GM21529 (cell line): ENCODE data around the gene BCL3.
"Not testable (repeated sequence)": the region's sequence is repeated elsewhere in the genome, so short reads cannot be mapped to it uniquely, and the experiment has no call there.

Experiments
- ATAC-seq: cut with Tn5 transposase; IDR thresholded peaks from one replicate; pipeline ENCODE4 v1.9.1; 2021; ENCODE audit not compliant: unreplicated experiment

The BCL3 gene

DNA sequence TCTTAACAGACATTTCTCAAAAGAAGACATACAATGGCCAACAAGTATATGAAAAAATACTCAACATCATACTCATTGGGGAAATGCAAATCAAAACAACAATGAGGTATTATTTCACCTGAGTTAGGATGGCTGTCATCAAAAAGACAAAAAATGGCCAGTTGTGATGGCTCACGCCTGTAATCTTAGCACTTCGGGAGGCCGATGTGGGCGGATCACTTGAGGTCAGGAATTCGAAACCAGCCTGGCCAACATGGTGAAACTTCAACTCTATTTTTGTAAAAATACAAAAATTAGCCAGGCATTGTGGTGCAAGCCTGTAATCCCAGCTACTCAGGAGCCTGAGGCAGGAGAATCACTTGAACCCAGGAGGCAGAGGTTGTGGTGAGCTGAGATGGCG is 27.6 kb upstream of the BCL3 start:
- ATAC-seq = no peak

GRCh38 chr19:44721369-44721768 is 27.1 kb upstream of the BCL3 start:
- ATAC-seq = not testable (repeated sequence)

DNA sequence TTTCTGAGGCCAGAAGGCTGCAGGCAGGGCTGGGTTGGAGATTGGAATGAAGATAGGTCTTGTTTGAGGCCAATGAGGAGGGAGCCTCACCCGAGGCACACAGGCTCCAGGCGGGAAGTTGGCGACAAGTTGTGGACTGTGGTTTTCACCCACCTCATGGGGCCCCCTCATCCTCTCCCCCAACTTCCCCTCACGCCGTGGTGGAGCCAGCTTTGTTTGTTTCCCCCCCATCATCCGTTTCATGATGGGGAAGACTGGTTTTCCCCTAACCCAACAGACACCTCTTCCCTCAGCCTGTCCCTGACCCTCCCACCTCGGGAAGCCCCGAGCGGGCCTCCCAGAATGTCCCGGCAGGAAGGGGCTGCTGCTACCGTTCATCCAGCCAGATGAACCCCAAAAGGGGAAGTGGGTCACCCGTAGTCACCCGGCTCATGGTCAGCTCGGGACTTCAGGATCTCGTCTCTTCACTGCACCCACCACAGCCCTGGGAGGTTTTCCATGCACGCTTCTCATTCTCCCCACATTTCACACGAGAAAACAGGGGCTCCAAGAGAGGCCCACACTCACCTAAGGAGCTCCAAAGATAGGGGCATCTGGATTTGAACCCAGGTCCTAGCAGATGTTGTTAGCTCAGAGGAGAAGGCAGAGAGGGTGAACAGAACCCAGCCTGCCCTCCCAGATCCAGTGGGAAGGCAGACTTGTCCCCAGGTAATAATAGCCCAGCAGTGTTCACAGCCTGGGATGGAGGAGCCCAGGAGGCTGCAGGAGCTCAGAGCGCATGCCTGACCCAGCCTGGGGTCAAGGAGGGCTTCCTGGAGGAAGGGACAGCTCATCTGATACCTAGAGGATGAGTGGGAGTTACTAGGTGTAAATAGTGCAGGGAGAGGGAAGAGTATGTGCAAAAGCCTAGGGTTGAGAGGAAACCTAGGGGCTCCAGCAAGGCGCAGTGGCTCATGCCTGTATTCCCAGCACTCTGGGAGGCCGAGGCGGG is 26.1 kb upstream of the BCL3 start:
- no peak for ATAC-seq

DNA sequence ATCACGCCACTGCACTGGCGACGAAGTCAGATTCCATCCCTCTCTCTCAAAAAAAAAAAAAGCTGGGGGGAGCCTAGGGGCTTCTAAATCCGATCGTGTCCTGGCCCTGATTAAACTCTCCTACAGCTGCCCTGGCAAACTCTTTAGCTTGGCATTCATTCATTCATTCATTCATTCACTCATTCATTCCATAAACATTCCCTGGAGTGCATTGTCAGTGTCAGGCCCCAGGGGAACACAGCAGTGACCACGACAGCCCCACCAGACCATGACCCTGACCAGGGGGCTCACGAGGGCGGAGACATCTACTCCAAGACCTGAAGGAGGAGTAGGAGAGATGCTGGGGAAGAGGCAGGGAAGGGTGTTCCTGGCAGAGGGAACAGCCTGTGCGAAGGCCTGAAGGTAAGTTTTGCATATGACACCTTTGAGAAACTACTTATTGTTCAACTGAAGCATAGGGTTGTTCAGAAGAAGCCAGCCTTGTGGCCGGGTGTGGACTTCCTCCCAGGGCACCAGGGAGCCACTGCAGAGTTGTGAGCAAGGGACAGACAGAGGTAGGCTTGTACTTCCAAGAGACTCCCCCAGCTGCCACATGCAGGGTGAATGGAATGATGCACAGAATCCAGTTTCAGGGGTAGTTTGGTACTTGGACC is 25.1 kb upstream of the BCL3 start:
- ATAC-seq = no peak

DNA sequence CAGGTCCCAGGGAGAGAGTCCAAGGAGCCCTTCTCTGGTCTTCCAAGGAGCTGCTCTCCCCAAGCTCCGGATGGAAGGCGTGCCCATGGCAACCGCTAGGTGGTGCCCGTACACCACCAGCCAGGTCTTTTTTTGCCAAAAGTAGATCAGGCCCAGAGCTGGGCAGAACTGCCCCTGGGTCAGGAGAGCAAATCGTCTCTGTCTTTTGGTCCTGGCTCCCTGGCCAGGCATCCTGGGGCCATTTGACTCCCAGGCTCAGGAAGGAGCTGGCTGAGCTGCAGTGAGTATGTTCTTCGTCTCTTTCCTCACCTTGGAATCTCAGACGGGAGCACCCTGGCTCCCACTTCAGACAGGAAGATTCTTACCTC is 24.6 kb upstream of the BCL3 start:
- ATAC-seq = no peak

DNA sequence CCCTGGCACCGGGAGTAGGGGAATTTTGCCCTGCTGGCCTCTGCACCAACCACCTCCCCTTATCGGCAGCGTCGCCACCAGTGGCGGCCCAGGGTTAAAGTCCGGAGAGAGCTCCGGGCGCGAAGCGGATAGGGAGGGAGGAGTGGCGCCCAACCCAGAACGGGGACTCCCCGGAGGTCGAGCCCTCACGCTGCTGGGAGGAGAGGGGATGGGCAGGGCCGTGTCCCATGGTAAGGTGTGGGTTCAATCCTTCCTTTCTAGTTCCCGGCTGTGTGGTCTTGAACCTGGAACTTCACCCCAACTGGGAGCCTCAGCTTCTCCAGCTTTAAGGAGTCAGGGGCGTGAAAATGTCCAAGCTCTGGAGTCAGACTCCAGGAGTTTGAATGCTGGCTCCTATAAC is 23.3 kb upstream of the BCL3 start:
- ATAC-seq = no peak

GRCh38 chr19:44725684-44726083 is 22.8 kb upstream of the BCL3 start:
- ATAC-seq = no peak

DNA sequence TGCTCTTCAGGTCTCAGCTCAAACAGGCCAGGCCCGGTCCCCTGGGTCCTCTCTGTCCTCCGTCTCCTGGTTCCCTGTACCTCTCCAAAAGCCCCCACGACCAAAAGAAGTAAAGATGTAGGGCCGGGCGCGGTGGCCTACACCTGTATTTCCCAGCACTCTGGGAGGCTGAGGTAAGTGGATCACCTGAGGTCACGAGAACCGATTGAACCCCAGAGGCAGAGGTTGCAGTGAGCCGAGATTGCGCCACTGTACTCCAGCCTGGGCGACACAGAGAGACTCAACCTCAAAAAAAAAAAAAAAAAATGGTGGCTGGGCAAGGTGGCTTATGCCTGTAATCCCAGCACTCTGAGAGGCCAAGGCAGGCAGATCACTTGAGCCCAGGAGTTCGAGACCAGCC is 22.0 kb upstream of the BCL3 start:
- ATAC-seq = no peak

DNA sequence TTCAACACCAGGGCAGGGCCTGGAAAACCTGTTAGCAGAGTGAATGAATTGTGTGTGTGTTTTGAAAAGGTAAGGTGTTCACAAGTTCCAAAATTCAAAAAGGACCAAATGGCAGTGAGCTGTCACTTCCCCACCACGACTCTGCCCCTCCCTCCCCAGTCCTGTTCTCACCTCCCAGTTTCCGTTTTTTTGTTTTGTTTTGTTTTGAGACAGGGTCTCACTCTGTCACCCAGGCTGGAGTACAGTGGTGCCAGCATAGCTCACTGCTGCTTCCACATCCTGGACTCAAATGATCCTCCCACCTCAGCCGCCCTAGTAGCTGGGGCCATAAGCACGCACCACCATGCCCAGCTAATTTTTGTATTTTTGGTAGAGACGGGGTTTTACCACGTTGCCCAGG is 20.3 kb upstream of the BCL3 start:
- ATAC-seq = no peak

- ATAC-seq = no peak
Measured at GRCh38 chr19:44729516-44730033, 18.9 kb upstream of the BCL3 start.

- ATAC-seq = no peak
Measured at GRCh38 chr19:44731081-44731480, 17.4 kb upstream of the BCL3 start.

DNA sequence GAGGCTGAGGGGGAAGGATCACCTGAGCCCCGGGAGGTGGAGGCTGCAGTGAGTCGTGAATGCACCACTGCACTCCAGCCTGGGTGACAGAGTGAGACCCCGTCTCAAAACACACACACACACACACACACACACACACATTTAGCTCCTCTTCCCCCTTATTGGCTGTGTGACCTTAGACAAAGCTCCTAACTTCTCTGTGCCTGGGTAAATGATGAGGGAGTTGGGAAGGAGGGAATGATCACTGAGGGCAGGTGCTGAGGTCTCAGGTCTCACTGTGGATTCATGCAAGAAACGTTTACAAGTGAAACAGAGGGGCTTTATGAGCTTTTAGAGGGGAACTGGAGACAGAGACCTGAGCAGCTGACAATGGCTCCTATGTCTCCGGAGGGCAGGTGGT is 16.9 kb upstream of the BCL3 start:
- no peak for ATAC-seq

- no peak for ATAC-seq
Measured at GRCh38 chr19:44732235-44733014, 16.1 kb upstream of the BCL3 start.

DNA sequence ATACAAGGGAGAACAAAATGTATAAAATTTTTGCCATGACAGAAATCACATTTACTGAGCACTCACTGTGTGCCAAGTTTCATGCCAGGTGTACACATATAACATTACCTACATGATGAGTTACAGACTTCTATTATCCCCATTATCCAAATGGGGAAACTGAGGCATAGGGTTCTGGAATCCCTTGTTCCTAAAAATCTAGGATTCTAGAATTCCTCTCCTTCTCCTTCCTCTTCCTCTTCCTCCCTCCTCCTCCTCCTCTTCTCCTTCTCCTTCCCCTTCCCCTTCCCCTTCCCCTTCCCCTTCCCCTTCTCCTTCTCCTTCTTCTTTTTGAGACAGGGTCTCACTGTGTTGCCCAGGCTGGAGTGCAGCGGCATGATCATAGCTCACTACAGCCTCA is 14.2 kb upstream of the BCL3 start:
- ATAC-seq = no peak

DNA sequence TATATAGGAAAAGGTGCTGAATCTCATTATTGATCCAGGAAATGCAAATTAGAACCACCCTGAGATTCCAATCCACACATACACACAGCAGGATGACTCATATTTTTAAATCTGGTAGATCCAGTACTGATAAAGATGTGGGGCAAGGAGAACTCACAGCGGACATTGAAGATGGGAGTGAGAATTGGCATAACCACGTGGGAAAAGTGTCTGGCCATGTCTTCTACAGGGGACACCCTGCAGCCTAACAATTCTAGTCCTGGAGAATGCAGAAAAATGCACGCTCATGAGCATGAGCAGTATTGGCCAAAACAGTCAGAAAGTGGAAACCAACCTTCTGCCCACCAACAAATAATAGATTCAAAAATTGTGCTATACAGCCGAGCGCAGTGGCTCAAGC is 13.5 kb upstream of the BCL3 start:
- no peak for ATAC-seq

DNA sequence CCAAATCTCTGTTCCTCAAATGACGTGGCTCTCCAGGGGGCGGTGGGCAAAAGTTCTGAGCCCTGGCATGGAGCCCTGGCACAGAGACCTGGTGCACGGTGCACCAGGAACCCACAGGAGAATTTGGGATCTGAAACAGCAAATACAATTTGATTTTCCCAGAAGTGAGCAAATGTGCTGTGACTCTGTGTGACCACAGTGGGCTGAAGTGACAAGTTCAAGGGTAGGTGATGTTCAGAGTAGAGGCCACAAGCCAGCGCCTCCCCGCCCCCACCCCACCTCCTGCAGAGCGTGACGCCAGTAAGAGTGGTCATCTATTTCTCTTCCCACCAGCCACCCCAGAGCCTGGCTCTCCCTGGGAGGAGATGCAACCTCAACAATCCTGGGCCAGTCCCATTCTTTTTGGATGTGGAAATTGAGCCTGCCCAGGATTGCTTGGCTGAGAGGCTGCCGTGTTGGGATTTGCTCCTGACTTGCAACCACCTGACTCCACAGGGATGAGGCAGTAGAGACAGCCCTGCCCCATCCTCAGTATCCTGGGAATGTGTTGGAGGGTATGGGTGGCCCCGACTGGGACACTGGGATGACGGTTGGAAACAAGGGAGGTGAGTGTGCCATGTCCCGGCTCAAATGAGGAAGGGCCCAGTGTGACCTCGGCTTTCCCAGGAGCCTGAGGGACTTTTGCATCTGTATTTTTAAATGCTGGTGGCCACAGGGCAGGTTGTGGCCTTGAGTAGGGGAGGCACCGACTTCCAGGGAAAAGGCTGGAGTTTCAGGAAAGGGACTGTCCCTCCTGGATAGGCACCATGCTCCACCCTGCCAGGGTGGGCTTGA is 11.1 kb upstream of the BCL3 start:
- no peak for ATAC-seq

- no peak for ATAC-seq
Measured at GRCh38 chr19:44738136-44738535, 10.4 kb upstream of the BCL3 start.

DNA sequence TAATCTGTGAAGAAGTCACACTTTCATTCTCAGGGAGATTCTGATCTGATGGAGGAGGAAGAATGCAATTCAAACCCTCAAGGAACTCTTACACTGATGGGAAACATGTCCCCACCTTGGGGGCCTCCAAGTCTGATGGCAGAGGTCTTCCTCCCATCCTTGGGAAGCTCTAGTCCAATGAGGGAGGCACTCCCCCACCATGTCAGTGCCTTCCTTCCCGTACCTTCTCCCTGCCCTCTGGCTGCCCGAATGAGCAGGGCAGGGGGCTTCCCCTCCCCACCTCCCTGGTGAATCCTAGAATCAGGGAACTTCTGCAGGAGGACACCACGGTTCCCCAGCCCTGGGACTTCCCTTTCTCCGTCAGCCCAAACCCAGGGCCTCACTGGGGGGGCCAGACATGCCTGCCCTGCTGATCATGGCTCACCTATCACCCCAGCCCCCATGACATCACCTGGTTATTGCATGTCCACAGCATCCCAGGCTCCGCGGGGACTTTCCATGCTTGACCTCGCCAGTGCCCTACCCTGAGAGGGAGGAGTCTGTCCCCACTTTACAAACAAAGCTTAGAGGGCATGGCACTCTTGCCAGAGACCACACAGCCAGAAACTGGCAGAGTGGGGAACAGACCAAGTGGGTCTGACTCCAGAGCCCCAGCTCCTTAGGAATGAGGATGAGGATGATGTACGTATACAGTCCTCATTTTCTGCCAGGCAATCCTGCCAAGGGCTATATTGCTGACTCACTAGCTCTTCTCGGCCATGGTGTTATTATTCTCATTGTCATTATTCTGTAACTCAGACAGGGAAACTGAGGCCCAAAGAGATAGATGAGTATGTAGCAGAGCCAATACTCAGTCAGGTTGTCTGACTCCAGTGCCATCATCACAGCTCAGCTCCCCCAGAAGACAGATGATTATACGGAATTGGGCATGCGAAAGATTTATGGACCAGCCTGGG is 9.6 kb upstream of the BCL3 start:
- no peak for ATAC-seq

DNA sequence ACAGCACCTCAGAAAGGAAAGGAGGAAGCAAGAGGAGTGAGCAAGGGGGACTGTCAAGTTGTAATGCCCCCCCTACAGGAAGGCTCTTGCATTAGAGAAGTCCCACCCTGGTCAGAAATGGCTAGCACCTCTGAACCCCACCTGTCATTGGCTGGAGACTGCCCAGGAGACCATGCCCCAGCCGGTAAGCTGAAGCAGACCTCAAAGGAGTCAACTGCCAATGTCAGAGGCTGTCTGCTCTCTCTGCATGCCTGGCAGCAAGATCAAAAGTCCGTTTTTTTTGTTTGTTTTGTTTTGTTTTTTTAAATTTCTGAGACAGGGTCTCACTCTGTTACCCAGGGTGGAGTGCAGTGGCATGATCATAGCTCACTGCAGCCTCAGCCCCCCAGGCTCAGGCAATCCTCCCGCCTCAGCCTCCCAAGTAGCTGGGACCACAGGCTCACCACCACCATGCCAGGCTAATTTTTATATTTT is 8.1 kb upstream of the BCL3 start:
- ATAC-seq = no peak
